HG03025 (cell line): Measurements from ENCODE around the gene ATP8B3.

Experiments used
- ATAC-seq: cut with Tn5 transposase; IDR thresholded peaks from one replicate; pipeline ENCODE4 v1.9.1; 2021; ENCODE audit warnings: mild to moderate bottlenecking, moderate library complexity; ENCODE audit not compliant: unreplicated experiment, low FRiP score

The ATP8B3 gene

GRCh38 chr19:1836458-1837221 is 24.6 kb upstream of the ATP8B3 start:
- no peak for ATAC-seq

GRCh38 chr19:1833540-1833939 is 21.5 kb upstream of the ATP8B3 start:
- no peak for ATAC-seq

- no peak for ATAC-seq
Measured at GRCh38 chr19:1832046-1832663, 20.1 kb upstream of the ATP8B3 start.

- no peak for ATAC-seq
Measured at GRCh38 chr19:1830978-1831377, 18.9 kb upstream of the ATP8B3 start.

- ATAC-seq = no peak
Measured at GRCh38 chr19:1830568-1830967, 18.5 kb upstream of the ATP8B3 start.

- no peak for ATAC-seq
Measured at GRCh38 chr19:1829958-1830357, 17.9 kb upstream of the ATP8B3 start.

GRCh38 chr19:1828279-1829238 is 16.5 kb upstream of the ATP8B3 start:
- no peak for ATAC-seq

GRCh38 chr19:1827566-1828278 is 15.6 kb upstream of the ATP8B3 start:
- ATAC-seq = no peak

- no peak for ATAC-seq
Measured at GRCh38 chr19:1826557-1827521, 14.8 kb upstream of the ATP8B3 start.

- no peak for ATAC-seq
Measured at GRCh38 chr19:1825909-1826556, 14.0 kb upstream of the ATP8B3 start.

- ATAC-seq = no peak
Measured at GRCh38 chr19:1824252-1824622, 12.2 kb upstream of the ATP8B3 start.

GRCh38 chr19:1823539-1824251 is 11.6 kb upstream of the ATP8B3 start:
- no peak for ATAC-seq

GRCh38 chr19:1823020-1823419 is 10.9 kb upstream of the ATP8B3 start:
- no peak for ATAC-seq

GRCh38 chr19:1822210-1822609 is 10.1 kb upstream of the ATP8B3 start:
- no peak for ATAC-seq

- no peak for ATAC-seq
Measured at GRCh38 chr19:1819341-1820255, 7.5 kb upstream of the ATP8B3 start.

GRCh38 chr19:1818549-1819195 is 6.6 kb upstream of the ATP8B3 start:
- ATAC-seq = no peak
